DMS153 treated with DMSO at 0.1 percent for 48 hours (cell line): ENCODE results near the gene PRM3.
"Not testable (repeated sequence)": the region's sequence is repeated elsewhere in the genome, so short reads cannot be mapped to it uniquely, and the experiment has no call there.

Experiments
- DNase-seq: peaks from one replicate; lab custom pipeline; 2025; ENCODE audit not compliant: unreplicated experiment; lab: John Stamatoyannopoulos, UW

Gene PRM3

DNA sequence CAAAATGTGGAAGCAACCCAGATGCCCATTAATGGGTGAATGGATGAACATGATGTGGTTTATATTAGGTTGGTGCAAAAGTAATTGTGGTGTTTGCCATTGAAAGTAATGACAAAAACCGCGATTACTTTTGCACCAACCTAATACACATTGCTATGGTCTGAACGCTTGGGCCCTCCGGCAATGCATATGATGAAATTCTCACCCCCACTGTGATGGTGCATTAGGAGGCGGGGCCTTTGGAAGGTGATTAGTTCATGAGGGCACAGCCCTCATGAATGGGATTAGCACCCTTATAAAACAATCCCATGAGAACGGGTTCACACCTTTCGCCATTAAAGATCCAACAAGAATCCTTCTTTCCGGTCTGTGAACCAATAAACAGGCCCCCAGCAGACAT, 33.0 kb upstream of the PRM3 start:
- DNase-seq, result no peak

DNA sequence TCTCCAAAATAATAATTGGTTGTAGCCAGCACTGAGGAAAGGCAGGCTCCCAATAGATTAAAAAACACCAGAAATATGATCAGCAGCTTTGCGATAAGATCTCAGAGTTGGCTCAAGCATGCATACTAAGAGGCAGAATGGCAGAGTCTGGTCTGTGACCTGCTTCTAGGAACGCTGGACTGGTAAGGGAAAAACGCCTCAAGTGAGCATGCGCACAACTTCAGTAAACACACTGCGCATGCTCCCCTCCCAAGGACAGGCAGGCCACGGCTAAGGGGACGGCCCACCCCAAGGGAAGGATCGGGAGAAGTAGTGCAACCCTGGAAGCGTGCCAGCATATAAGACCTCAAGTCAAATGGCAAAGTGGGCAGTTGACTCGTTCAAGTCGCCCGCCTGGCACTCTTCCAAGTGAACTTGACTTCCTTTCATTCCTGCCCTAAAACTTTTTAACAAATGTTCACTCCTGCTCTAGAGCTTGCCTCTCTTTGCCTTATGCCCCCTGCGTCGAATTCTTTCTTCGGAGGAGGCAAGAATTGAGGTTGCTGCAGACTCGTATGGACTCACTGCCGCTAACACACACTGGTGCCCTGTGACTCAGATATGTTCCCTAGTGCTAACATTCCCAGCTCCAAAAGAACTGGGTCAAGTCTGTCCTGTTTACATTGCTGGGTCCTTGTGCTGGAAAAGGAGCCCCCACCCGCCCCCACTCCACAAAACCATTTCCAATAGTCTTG, 30.1 kb upstream of the PRM3 start:
- DNase-seq, result peak; percentile 76

DNA sequence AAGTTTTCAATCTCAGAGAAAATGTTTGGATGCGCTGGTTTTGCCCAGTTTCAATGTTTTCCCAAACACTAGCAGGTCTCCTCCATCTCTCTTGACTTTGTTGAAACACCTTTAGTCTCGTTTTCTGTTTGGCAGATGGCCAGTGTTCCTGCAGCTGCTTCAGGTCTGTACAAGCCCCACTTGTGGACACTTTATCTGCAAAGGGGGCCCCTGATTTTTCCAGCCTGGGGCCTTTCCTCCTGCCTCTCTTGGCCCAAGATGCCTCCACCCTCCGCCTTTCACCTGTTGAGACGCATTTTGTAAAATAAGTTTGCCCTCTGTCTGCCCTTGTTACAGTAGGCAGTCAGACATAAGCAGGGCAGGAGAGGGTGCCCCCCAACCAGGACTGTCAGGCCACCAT, 29.5 kb upstream of the PRM3 start:
- peak; percentile 75 for DNase-seq

DNA sequence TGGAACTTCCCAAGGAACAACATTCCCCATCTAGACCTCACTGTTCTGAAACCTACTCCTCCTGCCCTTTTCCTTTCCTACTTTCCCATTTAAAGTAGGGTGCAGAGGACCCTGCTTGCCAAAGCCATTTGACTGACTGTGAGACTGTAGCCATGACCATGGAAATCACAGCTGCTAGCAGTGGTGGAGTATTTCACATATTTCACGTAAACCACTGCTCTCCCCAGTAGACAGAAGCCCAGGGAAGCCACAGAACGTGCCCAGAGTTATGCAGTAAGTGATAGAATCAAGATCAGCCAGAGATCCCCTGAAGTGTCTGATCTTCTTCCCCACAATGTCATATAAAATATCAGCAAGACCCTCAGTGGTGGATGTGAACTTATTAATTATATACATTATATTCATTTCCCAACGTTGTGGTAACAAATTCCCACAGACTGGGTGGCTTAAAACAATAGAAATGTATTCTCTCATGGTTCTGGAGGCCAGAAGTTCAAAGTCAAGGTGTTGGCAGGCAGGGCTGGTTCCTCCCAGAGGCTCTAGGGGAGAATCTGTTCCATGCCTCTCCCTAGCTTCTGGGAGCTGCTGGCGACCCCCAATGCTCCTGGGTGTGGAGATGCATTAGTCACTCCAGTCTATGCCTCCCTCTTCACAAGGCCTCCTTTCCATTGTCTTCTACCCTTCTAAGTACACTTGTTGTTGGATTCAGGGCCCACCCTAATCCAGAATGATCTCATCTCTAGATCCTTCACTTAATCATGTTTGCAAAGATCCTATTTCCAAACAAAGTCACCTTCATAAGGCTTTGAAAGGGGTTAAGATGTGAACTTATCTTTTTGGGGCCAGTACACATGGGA, 28.4 kb upstream of the PRM3 start:
- no peak for DNase-seq

DNA sequence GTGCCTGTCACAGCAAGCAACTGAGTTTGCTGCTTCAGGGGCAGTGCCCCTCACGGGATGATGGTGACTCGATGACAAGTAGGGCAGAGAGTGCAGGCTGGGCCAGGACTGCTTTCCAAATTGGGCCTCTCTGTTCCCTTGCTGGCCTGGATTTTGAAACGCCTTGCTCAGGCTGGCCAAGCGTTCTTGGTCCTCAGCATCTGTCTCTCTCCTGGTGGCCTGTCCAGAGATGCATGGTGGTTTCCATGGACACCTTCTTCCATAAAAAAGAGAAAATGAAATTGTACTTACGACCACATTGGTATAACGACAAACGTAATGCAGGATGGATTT, 27.1 kb upstream of the PRM3 start:
- DNase-seq, result no peak

DNA sequence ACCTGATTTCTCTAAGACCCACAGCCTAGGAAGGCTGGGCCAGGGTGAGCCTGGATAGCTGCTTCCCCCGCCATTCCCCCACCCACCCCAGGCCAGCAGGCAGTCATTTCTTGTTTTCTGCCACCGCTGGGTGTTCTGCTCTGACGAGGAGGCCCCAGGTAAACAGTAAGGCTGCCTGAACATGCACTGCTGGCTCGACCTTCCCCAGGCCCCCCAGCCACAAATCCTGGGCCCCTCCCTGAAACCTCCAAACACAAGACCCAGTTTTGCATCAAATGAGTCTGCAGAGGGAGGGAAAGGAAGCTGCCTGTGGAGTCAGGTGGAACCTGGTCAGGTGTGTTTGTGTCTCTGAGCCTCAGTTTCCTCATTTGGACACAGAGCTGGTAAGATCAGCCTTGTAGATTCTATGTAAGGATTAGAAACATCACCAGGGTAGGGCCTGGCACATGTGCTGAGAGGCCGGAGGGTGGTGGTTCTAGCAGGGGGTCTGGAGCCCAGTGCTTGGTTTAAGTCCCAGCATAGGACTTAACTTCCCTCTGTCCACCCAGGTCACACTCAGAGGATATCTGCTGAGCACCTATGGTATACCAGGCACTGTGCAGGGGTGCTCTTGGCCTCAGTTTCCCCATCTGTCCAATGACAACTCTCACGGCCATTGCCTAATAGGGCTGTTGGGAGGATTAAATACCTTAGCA, 26.6 kb upstream of the PRM3 start:
- DNase-seq, result no peak

DNA sequence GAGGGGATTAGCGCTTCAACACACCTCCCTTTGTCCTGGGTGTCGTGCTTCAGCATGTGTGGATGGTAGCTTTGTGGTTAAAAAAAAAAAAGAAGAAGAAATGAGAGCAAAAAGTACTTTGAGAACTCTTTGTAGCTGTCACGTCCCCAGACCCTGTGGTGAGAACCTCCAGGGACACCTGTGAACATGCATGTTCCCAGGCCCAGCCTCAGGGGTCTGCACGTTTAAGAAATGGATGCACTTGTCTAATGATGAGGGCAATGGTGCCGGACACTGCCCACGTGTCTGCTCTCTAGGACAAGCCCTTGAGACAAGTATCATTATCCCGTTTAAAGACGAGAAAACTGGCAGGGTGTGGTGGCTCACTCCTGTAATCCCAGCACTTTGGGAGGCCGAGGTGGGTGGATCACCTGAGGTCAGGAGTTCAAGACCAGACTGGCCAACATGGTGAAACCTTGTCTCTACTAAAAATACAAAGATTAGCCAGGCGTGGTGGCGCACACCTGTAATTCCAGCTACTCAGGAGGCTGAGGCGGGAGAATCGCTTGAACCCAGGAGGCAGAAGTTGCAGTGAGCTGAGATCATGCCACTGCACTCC, 25.6 kb upstream of the PRM3 start:
- DNase-seq, result not testable (repeated sequence)

DNA sequence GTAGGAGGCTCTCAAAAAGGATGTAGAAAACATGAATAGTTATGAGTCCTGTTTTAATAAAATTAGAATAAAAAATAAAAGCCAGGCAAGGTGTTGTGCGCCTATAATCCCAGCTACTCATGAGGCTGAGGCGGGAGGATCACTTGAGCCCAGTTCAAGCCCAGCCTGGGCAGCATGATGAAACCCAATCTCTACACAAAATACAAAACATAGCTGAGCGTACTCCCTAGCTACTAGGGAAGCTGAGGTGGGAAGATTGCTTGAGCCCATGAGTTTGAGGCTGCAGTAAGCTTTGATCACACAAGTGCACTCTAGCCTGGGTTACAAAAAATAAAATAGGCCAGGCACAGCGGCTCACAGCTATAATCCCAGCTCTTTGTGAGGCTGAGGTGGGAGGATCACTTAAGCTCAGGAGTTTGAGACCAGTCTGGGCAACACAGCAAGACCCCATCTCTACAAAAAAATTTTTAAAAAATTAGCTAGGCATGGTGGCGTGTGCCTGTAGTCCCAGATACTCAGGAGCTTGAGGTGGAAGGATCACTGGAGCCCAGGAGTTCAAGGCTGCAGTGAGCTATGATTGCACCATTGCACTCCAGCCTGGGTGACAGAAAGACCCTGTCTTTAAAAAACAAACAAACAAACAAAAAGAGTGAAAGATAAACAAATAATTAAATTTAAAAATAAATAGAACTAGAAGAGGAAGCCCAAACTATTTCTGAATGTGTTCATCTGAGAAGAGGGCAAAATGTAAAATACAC, 24.9 kb upstream of the PRM3 start:
- no peak for DNase-seq

DNA sequence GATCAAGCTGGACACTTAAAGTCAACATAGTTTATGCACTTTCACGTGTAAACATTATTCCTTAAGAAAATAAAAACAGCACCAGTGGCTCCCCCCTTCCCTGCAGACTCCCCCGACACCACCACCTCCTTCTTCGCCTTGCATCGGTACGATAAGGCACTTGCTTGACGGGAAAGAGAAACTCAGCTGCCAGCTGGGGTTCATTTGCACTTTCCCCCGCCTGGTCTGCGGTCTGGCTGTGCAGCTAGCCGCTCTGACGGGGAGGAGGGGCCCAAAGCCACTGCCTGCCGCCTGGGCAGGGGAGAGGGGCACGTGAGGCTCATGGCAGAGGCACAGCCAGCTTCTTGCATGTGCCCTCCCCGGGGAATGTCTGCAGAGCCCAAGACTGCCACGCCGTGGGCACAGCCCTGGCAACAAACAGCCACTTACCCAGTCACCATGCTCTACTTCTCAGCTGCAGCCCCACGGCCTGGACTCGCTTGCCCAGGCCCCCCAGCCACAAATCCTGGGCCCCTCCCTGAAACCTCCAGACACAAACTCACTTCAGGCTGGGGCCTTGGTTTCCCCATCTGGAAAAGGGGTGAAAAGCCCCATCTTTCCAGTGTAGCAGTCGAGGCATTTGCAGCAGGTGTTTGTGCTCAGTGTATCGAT, 24.2 kb upstream of the PRM3 start:
- peak; percentile 74 for DNase-seq

DNA sequence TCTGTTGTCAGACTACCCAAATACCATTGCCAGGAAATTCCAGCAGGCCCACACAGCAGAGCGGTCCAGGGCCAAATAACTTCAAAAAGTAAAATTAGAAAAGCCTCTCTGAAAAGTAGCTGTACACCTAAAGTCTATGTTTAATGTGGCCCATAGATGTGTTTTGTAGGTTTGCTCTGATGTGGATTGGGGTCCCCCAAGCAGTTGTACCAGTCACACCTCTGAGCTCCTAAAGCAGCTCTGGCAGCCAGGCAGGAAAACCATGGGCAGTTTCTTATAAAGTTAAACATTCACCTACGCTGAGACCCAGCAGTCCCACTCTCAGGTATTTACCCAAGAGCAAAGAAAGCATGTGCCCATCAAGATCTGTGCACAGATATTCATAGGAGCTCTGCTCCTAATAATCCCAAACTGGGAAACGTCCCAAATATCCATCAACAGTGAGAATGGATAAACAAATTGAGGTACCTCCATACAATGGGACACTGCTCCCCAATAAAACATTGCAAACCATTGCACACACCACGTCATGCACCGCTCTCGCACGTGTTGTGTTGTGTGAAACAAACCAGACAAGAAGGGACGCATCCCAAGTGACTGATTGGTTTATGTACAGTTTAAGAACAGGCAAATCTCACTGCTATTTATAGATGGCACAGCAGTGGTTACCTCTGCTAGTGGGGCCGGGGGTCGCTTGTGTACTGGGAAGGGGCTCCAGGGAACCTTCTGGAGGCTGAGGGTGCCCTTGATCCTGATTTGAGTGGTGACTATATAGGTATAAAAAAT, 23.5 kb upstream of the PRM3 start:
- DNase-seq, result no peak

DNA sequence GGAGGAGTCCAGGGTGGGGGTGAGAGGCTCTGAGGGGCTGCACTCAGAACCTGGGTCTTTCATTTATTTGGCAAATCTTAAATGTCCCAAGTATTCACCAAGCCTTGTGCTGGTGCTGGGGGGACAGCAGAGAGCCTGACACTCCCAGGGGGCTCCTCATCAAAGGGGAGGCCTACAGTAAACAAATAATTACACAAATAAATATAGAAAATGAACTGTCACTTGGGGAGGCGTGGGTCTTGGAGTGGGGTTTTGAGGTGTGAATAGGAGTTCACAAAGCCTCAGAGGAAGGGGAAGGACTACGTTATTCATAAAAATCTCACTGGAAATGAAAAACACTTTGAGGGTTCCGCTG, 22.9 kb upstream of the PRM3 start:
- DNase-seq, result no peak

DNA sequence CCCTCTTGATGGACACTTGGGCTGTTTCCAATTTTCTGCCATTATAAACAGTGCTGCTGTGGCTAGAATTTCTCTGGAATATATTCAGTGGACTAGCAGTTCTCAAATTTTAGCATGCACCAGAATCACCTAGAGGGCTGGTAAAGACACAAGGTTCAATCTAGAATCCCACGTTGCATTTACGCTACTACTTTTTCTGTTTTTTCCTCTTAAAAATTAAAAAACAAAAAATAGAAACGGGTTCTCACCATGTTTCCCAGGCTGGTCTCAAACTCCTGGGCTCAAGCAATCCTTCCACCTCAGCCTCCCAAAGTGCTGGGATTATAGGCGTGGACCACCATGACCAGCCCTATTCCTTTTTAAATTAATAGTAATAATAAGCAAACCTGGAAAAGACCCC, 22.2 kb upstream of the PRM3 start:
- no peak for DNase-seq

DNA sequence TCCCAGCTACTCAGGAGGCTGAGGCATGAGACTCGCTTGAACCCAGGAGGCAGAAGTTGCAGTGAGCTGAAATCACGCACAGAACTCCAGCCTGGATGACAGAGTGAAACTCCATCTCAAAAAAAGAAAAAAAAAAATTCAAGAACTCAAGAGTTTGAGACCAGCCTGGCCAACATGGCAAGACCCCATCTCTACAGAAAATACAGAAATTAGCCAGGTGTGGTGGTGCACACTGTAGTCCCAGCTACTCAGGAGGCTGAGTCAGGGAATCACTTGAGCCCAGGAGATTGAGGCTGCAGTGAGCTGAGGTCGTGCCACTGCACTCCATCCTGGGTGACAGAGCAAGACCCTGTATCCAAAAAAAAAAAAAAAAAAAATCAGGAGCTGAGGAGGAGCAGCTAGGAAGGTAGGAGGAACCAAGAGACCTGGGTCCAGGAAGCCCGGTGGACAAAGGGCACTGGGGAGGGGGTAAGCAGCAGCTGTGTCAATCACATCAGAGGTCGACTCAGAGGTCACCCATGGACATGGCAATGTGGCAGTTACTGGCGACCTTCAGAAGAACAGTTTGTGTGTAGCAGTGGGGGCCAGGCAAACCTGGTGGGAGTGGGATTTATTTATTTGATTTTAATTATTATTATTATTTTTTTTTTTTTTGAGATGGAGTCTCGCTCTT, 18.8 kb upstream of the PRM3 start:
- DNase-seq, result no peak

DNA sequence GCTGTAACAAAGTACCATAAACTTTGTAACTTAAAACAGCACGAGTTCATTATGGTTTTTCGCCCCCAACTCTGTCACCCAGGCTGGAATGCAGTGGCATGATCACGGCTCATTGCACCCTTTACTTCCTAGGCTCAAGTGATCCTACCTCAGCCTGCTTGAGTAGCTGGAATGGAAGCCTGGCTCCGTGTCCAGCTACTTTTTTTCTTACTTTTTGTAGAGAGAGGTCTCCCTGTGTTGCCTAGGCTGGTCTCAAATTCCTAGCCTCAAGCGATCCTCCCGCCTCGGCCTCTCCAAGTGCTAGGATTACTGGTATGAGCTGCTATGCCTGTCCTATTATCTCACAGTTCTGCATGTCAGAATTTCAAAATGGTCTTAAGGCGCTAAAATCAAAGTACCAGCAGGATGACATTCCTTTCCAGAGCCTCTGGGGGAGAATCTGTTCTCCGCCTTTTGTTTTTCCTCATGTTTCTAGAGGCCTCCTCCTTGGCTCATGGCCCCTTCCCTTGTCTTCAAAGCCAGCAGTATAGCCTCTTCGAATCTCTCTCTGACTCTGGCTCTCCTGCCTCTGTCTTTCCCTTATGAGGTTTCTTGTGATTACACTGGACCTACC, 17.8 kb upstream of the PRM3 start:
- DNase-seq, result no peak

DNA sequence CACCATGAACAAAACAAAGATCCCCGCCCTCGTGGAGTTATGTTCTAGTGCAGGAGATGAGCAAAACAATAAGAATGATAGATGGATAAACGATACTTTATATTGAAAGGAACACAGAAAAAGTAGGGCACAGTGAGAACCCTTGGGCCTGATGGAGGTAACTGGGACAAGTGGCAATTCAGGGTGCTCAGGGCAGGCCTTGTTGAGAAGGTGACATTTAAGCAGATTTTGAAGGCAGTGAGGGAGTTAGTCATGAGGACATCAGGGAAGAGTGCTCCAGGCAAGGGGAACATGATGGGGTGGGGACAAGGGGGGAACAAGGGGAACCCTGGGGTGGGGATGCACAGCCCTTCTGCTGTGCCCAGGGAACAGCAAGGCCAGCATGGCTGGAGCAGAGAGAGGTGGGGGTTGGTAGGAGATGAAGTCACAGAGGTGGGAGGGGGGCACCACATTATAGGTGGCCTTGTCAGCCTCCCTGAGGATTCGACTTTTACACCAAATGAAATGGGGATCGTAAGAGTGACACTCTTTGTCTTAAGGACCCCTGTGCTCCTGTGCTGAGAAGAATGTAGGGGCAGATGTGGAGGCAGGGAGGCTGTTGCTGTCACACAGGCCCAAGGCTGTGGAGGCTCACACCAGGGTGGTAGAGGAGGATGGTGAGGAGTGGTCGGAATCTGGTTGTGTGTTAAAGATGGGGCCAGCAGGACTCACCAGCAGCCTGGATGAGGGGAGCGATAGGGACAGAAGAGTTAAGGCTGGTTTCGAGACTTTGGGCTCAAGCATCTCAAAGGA, 16.9 kb upstream of the PRM3 start:
- DNase-seq, result no peak

DNA sequence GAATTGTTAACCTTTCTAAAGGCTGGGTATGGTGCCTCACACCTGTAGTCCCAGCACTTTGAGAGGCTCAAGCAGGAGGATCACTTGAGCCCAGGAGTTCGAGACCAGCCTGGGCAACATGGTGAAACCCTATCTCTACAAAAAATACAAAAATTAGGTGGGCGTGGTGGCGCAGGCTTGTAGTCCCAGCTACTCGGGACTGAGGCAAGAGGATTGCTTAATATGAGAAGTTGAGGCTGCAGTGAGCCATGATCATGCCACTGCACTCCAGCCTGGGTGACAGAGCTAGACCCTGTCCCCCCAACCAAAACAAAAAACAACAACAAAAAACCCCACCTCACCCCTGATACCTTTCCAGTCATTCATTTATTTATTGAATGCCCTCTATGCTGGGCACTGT, 16.3 kb upstream of the PRM3 start:
- not testable (repeated sequence) for DNase-seq

DNA sequence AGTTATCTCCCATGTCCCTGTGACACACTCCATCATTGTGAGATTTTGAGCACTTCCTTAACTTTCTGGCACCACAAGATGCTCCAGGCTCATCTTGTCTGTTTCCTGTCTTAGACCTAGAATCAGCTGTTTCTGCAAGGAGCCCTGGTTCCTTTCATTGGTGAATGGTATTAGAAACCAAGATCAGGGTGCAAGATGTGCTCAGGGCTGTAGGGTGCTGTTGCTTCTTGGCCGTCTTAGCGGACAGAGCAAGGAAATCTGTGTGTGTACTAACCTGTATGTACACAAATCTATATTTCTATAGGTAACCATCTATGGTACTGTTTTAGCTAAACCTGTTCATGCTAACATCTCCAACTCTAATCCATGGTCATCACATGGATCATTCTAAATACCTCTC, 15.8 kb upstream of the PRM3 start:
- no peak for DNase-seq

DNA sequence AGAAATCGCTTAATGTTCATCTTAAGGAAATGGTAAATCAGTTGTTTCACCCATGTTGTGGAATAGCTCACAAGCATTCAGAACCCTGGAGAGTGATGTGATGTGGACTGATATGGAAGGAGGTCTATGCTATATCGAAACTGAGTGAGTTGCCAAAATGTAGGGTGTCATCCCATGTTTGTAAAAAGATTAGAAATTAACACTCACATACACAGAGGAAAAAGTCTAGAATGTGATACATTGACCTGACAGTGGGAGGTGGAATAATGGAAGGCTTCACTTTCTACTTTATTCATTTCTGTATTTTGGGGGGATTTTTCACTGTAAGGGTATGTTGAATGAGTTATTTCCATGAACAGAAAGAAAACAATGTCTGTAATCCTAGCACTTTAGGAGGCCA, 12.4 kb upstream of the PRM3 start:
- no peak for DNase-seq
